ENCODE results near the gene DBET.
"Not testable (repeated sequence)": the region's sequence is repeated elsewhere in the genome, so short reads cannot be mapped to it uniquely, and the experiment has no call there.

DNA sequence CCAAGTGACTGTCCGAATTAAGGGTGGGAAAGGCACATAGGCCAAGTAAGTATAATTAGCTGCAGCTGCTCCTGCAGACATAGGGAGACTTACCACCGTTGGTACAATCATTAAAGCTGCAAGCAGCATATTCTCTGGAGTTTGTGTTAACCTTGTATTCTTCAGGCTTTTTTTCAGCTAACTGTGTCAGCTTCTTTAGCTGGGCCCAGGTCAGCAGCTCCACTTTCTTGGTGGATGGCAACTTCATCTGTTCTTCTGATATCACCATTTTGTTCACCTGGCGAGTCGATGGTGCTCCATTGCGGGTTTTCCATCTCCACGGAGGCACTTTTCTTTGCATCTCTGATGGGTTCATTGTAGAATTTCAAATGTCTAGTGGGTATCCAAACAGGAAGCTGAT is 44.5 kb downstream of the DBET start:
- TF ChIP-seq, protein P1, sequence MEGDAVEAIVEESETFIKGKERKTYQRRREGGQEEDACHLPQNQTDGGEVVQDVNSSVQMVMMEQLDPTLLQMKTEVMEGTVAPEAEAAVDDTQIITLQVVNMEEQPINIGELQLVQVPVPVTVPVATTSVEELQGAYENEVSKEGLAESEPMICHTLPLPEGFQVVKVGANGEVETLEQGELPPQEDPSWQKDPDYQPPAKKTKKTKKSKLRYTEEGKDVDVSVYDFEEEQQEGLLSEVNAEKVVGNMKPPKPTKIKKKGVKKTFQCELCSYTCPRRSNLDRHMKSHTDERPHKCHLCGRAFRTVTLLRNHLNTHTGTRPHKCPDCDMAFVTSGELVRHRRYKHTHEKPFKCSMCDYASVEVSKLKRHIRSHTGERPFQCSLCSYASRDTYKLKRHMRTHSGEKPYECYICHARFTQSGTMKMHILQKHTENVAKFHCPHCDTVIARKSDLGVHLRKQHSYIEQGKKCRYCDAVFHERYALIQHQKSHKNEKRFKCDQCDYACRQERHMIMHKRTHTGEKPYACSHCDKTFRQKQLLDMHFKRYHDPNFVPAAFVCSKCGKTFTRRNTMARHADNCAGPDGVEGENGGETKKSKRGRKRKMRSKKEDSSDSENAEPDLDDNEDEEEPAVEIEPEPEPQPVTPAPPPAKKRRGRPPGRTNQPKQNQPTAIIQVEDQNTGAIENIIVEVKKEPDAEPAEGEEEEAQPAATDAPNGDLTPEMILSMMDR (IDR thresholded peaks at IDR 0.05) = not testable (repeated sequence)
- TF ChIP-seq POLR2A (IDR thresholded peaks at IDR 0.05) = not testable (repeated sequence)

Measured in uterus (tissue), 2 donors.